K562 (cell line): ENCODE measurements around the gene SH2B2. TPM values are rescaled to one million over a fixed set of nuclear protein-coding genes. Genes with fewer than 3 reads are reported as not detected.
"Not testable (repeated sequence)": the region's sequence is repeated elsewhere in the genome, so short reads cannot be mapped to it uniquely, and the experiment has no call there.

Experiments
- ATAC-seq: fragments of 200-7000 bp; cut with Tn5 transposase; 3 replicates; pipeline ENCODE4 v1.9.1; 2020; ENCODE audit warnings: moderate library complexity
- BruUV-seq: library from RNA; stranded (reverse); fragments of 400-500 nt; replicated peaks from 2 replicates; lab custom pipeline; 2021; lab: Mats Ljungman, UMichigan
- CTCF ChIA-PET: fragments of 300-600 bp; formaldehyde crosslinking; extraction: SDS; loops from one replicate; lab custom pipeline; 2021; ENCODE audit warnings: low intra/inter-chr PET ratio; lab: Yijun Ruan, JAX
- POLR2A ChIA-PET: fragments of 300-600, 350-650 bp; sonication (Branson Sonifier 250); formaldehyde crosslinking; extraction: SDS; loops from one replicate; lab custom pipeline; 2021; ENCODE audit warnings: antibody characterized with exemption, inconsistent platforms; lab: Yijun Ruan, JAX
- DNase-seq, 4 experiments: peaks; one replicate each; pipeline versions ENCODE4 v3.0.0 to v3.0.0-alpha.2; 2011 to 2018; ENCODE audit warnings: low spot score in 3 of 4, mixed read lengths in 3 of 4; ENCODE audit errors: extremely low read depth in 1 of 4
- FAIRE-seq: peaks from 2 replicates; lab custom pipeline; 2011; peaks lifted over from hg19 to GRCh38; lab: Jason Lieb, UNC
- H2AFZ ChIP-seq: 2 replicates; pipeline ENCODE4 v1.6.0; 2011; ENCODE audit warnings: low read depth, low read length, control low read depth, inconsistent platforms
- H3K27ac ChIP-seq: fragments of 200-600 bp; 3 replicates; pipeline ENCODE4 v1.8.0; 2011; ENCODE audit warnings: low read depth, mild to moderate bottlenecking, control low read depth, inconsistent platforms, low read length, moderate library complexity, mixed read lengths; ENCODE audit errors: extremely low read depth
- H3K27me3 ChIP-seq, 2 experiments: fragments of 300-600 bp in 1 of 2; 2 replicates in 1 of 2; 3 replicates in 1 of 2; pipeline versions ENCODE4 v1.6.0 to v1.8.0; 2011; ENCODE audit warnings: inconsistent platforms in 2 of 2, low read length in 2 of 2, mild to moderate bottlenecking in 1 of 2, mixed read lengths in 1 of 2, moderate library complexity in 1 of 2; ENCODE audit not compliant: control insufficient read depth in 2 of 2, insufficient read depth in 2 of 2
- H3K36me3 ChIP-seq: fragments of 300-600 bp; 3 replicates; pipeline ENCODE4 v1.8.0; 2011; ENCODE audit warnings: mild to moderate bottlenecking, low read length, inconsistent platforms; ENCODE audit not compliant: control insufficient read depth, insufficient read depth
- H3K4me1 ChIP-seq, 2 experiments: fragments of 200-600 bp in 1 of 2; replicated peaks in 1 of 2; 2 replicates in 1 of 2; 3 replicates in 1 of 2; pipeline versions ENCODE4 v1.5.1 to v1.8.0; 2011; ENCODE audit warnings: inconsistent platforms in 2 of 2, low read length in 2 of 2, mild to moderate bottlenecking in 1 of 2, mixed read lengths in 1 of 2, moderate library complexity in 1 of 2; ENCODE audit not compliant: control insufficient read depth in 2 of 2, insufficient read depth in 2 of 2
- H3K4me2 ChIP-seq: 2 replicates; pipeline ENCODE4 v1.6.1; 2011; ENCODE audit warnings: low read length, control low read depth, inconsistent platforms, mixed read lengths; ENCODE audit not compliant: insufficient read depth
- H3K4me3 ChIP-seq: fragments of 200-600 bp; sonication (generic), shearing (Covaris generic); 2 replicates; pipeline ENCODE4 v1.5.1; 2016; ENCODE audit warnings: control low read depth, inconsistent platforms
- H3K79me2 ChIP-seq: fragments of 200-600 bp; 3 replicates; pipeline ENCODE4 v1.8.0; 2011; ENCODE audit warnings: low read length, inconsistent platforms; ENCODE audit not compliant: control insufficient read depth, insufficient read depth
- H3K9ac ChIP-seq, 2 experiments: 2 replicates each; pipeline versions ENCODE4 v1.6.0 to v1.6.1; 2011; ENCODE audit warnings: low read depth in 2 of 2, low read length in 2 of 2, control low read depth in 1 of 2, inconsistent platforms in 1 of 2, mild to moderate bottlenecking in 1 of 2, mixed read lengths in 1 of 2; ENCODE audit not compliant: insufficient read depth in 1 of 2
- H3K9me1 ChIP-seq: one replicate; pipeline ENCODE4 v1.6.0; 2011; ENCODE audit warnings: inconsistent platforms, mild to moderate bottlenecking, low read length, moderate library complexity; ENCODE audit not compliant: control insufficient read depth, insufficient read depth
- H3K9me3 ChIP-seq: replicated peaks from 2 replicates; pipeline ENCODE4 v1.5.1; 2011; ENCODE audit warnings: low read depth, low read length, inconsistent platforms; ENCODE audit not compliant: control insufficient read depth, insufficient read depth
- H4K20me1 ChIP-seq: replicated peaks from 2 replicates; pipeline ENCODE4 v1.6.1; 2011; ENCODE audit warnings: low read length, inconsistent platforms, mixed read lengths; ENCODE audit not compliant: control insufficient read depth, insufficient read depth
- KAT7 ChIP-seq: sonication (generic); formaldehyde crosslinking; IDR thresholded peaks from 2 replicates; pipeline ENCODE4 v1.8.0; 2022; ENCODE audit warnings: missing genetic modification reagents, mild to moderate bottlenecking, borderline replicate concordance
- ZNF263 ChIP-seq: sonication (generic); formaldehyde crosslinking; IDR thresholded peaks from 2 replicates; pipeline ENCODE4 v1.8.0; 2022; ENCODE audit warnings: mild to moderate bottlenecking, missing genetic modification reagents, borderline replicate concordance
- WGBS: fragments of 100-300 bp; shearing (Covaris generic); methylation state at CpG from one replicate; pipeline ENCODE4 v1.1.6; 2016; ENCODE audit warnings: low coverage, mixed read lengths; ENCODE audit not compliant: insufficient coverage; ENCODE audit errors: missing lambda C conversion rate; 5-methylcytosine and 5-hydroxymethylcytosine counted together
- in situ Hi-C: fragments of 300-500 bp; cut with MboI; formaldehyde crosslinking; loops from 4 replicates; pipeline ENCODE4 v1.15.0; 2018; ENCODE audit warnings: inconsistent platforms, mixed read lengths
- intact Hi-C: fragments of 100-400 bp; cut with micrococcal nuclease; formaldehyde crosslinking; loops from 2 replicates; pipeline ENCODE4 v1.14.2; 2022
- polyA plus RNA-seq, 8 experiments: library from polyadenylated mRNA; depleted of rRNA in 4 of 8; stranded (reverse) in 5 of 8; unstranded in 3 of 8; fragments of >200 nt; fragmentation: Nextera tagmentation in 2 of 8; fragmentation: Illumina TruSeq in 1 of 8; extraction: Ambion mirVana in 2 of 8; extraction: Trizol in 1 of 8; gene quantifications; 2 replicates each; pipeline versions ENCODE4 v1.2.1 to v1.2.3, GENCODE V29; 2011 to 2014; ENCODE audit warnings: inconsistent platforms in 1 of 8, missing spikeins in 1 of 8
- total RNA-seq, 7 experiments: library from RNA; depleted of rRNA in 6 of 7; stranded (reverse); fragments of >200 nt in 6 of 7; fragmentation: Illumina TruSeq in 2 of 7; extraction: Trizol in 2 of 7; gene quantifications; 2 replicates each; pipeline versions ENCODE4 v1.2.1 to v1.2.3, GENCODE V29; 2011 to 2021; ENCODE audit warnings: low replicate concordance in 1 of 7
- TF ChIP-seq, protein P1 (sequence below): fragments of 450-650 bp; IDR thresholded peaks from 2 replicates; pipeline ENCODE4 v1.6.1; 2016; ENCODE audit warnings: mild to moderate bottlenecking, moderate library complexity
- TF ChIP-seq, protein P2 (sequence below): fragments of 250-450 bp; sonication (Bioruptor Pico); IDR thresholded peaks from 2 replicates; pipeline ENCODE4 v1.9.0; 2021; ENCODE audit warnings: mild to moderate bottlenecking, inconsistent platforms

Gene SH2B2
- total and polyA plus RNA-seq, 9 of the 15 experiments (the other 6 are each of a cell fraction or from before 2014, with no cell fraction given): 0.03 to 0.89 (median 0.07) TPM; not detected in 4

DNA sequence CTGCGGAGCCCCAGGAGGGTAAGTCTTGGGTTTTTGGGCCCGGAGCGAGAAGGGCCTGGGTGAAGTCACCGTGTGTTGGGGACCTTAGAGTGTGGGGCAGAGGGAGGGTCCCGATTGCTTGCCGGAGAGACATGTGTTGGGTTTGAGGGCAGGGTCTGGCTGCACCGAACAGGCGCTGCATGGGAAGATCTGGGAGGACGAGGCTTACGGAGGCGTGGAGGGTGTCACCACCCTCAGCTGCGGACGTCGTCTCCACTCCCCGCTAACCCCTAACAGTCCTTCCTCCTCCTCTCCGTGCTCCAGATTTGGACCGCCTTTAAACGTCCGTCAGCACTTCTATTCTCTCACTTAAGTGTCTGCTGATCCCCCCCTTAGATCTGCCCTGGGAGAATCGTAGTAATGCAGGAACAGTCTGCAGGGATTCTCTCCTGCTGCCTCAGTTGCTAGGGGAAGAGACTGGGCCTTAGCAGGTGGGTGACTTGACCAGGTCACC lies 77.8 kb downstream of the SH2B2 start:
- ATAC-seq, FAIRE-seq, H3K4me1 ChIP-seq, POLR2A ChIA-PET, H3K9me1 ChIP-seq, H4K20me1 ChIP-seq, H3K9me3 ChIP-seq, intact Hi-C loops, CTCF ChIA-PET, in situ Hi-C loops, BruUV-seq, H3K27me3 ChIP-seq: not testable (repeated sequence)
- Histone ChIP-seq H3K9ac (peak overlapping the region; percentile 73 to 92), H2AFZ (0 out of 2 replicates have a peak overlapping the region, but pooled peaks have one; percentile 77), H3K79me2 (peaks cover 30% of the 10 kb centered on the region), H3K4me2 (peak overlapping the region; percentile 70), H3K4me3 (peak overlapping the region; percentile 64), H3K27ac (peak overlapping the region; percentile 66; the same call in 2 of the 3 replicates), H3K36me3 (peaks cover 16% of the 10 kb centered on the region; the same call in 2 of the 3 replicates)
- 2% methylated on average over 10 of the region's 20 CpGs for WGBS
- TF ChIP-seq, protein P1, sequence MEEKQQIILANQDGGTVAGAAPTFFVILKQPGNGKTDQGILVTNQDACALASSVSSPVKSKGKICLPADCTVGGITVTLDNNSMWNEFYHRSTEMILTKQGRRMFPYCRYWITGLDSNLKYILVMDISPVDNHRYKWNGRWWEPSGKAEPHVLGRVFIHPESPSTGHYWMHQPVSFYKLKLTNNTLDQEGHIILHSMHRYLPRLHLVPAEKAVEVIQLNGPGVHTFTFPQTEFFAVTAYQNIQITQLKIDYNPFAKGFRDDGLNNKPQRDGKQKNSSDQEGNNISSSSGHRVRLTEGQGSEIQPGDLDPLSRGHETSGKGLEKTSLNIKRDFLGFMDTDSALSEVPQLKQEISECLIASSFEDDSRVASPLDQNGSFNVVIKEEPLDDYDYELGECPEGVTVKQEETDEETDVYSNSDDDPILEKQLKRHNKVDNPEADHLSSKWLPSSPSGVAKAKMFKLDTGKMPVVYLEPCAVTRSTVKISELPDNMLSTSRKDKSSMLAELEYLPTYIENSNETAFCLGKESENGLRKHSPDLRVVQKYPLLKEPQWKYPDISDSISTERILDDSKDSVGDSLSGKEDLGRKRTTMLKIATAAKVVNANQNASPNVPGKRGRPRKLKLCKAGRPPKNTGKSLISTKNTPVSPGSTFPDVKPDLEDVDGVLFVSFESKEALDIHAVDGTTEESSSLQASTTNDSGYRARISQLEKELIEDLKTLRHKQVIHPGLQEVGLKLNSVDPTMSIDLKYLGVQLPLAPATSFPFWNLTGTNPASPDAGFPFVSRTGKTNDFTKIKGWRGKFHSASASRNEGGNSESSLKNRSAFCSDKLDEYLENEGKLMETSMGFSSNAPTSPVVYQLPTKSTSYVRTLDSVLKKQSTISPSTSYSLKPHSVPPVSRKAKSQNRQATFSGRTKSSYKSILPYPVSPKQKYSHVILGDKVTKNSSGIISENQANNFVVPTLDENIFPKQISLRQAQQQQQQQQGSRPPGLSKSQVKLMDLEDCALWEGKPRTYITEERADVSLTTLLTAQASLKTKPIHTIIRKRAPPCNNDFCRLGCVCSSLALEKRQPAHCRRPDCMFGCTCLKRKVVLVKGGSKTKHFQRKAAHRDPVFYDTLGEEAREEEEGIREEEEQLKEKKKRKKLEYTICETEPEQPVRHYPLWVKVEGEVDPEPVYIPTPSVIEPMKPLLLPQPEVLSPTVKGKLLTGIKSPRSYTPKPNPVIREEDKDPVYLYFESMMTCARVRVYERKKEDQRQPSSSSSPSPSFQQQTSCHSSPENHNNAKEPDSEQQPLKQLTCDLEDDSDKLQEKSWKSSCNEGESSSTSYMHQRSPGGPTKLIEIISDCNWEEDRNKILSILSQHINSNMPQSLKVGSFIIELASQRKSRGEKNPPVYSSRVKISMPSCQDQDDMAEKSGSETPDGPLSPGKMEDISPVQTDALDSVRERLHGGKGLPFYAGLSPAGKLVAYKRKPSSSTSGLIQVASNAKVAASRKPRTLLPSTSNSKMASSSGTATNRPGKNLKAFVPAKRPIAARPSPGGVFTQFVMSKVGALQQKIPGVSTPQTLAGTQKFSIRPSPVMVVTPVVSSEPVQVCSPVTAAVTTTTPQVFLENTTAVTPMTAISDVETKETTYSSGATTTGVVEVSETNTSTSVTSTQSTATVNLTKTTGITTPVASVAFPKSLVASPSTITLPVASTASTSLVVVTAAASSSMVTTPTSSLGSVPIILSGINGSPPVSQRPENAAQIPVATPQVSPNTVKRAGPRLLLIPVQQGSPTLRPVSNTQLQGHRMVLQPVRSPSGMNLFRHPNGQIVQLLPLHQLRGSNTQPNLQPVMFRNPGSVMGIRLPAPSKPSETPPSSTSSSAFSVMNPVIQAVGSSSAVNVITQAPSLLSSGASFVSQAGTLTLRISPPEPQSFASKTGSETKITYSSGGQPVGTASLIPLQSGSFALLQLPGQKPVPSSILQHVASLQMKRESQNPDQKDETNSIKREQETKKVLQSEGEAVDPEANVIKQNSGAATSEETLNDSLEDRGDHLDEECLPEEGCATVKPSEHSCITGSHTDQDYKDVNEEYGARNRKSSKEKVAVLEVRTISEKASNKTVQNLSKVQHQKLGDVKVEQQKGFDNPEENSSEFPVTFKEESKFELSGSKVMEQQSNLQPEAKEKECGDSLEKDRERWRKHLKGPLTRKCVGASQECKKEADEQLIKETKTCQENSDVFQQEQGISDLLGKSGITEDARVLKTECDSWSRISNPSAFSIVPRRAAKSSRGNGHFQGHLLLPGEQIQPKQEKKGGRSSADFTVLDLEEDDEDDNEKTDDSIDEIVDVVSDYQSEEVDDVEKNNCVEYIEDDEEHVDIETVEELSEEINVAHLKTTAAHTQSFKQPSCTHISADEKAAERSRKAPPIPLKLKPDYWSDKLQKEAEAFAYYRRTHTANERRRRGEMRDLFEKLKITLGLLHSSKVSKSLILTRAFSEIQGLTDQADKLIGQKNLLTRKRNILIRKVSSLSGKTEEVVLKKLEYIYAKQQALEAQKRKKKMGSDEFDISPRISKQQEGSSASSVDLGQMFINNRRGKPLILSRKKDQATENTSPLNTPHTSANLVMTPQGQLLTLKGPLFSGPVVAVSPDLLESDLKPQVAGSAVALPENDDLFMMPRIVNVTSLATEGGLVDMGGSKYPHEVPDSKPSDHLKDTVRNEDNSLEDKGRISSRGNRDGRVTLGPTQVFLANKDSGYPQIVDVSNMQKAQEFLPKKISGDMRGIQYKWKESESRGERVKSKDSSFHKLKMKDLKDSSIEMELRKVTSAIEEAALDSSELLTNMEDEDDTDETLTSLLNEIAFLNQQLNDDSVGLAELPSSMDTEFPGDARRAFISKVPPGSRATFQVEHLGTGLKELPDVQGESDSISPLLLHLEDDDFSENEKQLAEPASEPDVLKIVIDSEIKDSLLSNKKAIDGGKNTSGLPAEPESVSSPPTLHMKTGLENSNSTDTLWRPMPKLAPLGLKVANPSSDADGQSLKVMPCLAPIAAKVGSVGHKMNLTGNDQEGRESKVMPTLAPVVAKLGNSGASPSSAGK: peak; percentile 22; the same call in 1 of the 2 replicates
- TF ChIP-seq, protein P2, sequence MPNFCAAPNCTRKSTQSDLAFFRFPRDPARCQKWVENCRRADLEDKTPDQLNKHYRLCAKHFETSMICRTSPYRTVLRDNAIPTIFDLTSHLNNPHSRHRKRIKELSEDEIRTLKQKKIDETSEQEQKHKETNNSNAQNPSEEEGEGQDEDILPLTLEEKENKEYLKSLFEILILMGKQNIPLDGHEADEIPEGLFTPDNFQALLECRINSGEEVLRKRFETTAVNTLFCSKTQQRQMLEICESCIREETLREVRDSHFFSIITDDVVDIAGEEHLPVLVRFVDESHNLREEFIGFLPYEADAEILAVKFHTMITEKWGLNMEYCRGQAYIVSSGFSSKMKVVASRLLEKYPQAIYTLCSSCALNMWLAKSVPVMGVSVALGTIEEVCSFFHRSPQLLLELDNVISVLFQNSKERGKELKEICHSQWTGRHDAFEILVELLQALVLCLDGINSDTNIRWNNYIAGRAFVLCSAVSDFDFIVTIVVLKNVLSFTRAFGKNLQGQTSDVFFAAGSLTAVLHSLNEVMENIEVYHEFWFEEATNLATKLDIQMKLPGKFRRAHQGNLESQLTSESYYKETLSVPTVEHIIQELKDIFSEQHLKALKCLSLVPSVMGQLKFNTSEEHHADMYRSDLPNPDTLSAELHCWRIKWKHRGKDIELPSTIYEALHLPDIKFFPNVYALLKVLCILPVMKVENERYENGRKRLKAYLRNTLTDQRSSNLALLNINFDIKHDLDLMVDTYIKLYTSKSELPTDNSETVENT: 0 out of 2 replicates have a peak, but pooled peaks have one; percentile 9
- TF ChIP-seq ZNF263 (CRISPR knock-in tag) (peak; percentile 88), KAT7 (peak; percentile 51; the same call in 1 of the 2 replicates)
- peak in 1 of 4 experiments; percentile 14 for DNase-seq
